ENCODE results near the gene KLHL10. TPM values are rescaled to one million over a fixed set of nuclear protein-coding genes. Genes with fewer than 3 reads are reported as not detected.

KLHL10 gene
- total and polyA plus RNA-seq, 3 experiments from 2014 or later: 0.24 TPM; not detected in 2

DNA sequence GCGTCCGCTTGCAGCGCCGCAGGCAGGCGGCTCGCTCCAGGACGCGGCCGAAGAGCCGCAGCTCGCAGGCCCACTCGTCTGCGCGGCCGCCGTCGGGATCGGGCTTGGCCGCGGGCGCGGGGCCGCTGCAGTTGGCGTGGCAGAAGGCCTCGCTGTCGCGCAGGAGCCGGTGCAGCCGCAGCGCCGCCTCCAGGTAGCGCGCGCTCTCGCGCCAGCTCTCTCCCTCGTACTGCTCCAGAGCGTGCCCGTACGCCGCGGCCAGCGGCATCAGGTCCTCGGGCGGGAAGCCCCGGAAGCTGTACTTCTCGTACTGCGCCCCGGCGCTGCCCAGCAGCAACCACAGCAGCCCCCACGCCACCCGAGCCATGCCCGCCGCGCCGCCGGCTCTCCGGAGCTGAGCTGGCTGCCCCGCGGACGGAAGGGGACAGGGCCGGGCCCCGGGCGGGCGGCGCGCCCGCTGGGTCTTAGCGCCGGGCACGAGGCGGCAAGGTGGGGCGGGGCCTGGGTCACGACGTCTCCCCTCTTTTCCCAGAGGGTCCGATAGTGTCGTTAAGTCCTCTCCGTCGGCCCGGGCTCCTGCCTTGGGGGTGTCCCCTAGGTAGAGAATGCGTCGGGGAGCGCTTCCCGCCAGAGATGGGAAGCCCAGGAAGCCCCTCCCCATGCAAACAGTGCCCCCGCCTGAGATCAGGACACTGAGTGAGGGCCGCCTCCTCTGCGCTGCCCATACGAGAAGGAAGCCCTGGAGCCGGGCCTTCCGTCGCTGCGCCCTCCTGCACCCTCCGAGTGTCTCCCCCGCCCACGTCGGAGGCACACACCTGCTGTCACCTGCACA lies 25.9 kb upstream of the KLHL10 start, which contains the start of gene P3H4:
TSS of gene P3H4 (minus strand) at position 401 of the 832 bp plus-strand sequence. CDS start at position 367, 34 bp downstream.
- Mint-ChIP-seq H3K4me1 (peaks cover 25 to 34% (median 25%) of the 10 kb centered on the region in 3 donors), H3K9me3 (no peaks in the 10 kb centered on the region), H3K4me3 (peak within 1 kb of the TSS; percentile 93 to 96 (median 94)), H3K27me3 (peaks cover 0 to 8% of the 10 kb centered on the region in 2 donors), H3K36me3 (peaks cover 0 to 4% (median 2%) of the 10 kb centered on the region in 3 donors), H3K27ac (peak within 1 kb of the TSS; percentile 31 to 88 (median 84))
- H3K27me3 ChIP-seq (ENCODE audit: insufficient read depth, low read length, poor library complexity, severe bottlenecking): no peaks in the 10 kb centered on the region
- H3K27ac ChIP-seq (ENCODE audit: low read depth, low read length): peak within 1 kb of the TSS; percentile 24
- H3K4me1 ChIP-seq (ENCODE audit: insufficient read depth, low read length): peaks cover 28% of the 10 kb centered on the region
- peak within 1 kb of the TSS; percentile 65 for H3K4me3 ChIP-seq (ENCODE audit: low read length)
- ChIA-PET CTCF (interaction anchor here (0.7 to 2.8 kb wide), 18 partner anchors 10 to 206 kb away, joined by 3 to 15 read pairs (median 3); partner anchors contain the start of genes DNAJC7 and KLHL11), POLR2A (interaction anchor here (0.6 to 1.3 kb wide), 5 partner anchors 10 to 123 kb away, joined by 3 to 5 read pairs (median 4); partner anchors contain the start of genes EIF1 and KLHL11)
- no peaks in the 10 kb centered on the region for H3K36me3 ChIP-seq (ENCODE audit: insufficient read depth, low read length)
- no peaks in the 10 kb centered on the region for H3K9me3 ChIP-seq (ENCODE audit: low read length)
- DNase-seq: peak; percentile 58 to 82 (median 78)

DNA sequence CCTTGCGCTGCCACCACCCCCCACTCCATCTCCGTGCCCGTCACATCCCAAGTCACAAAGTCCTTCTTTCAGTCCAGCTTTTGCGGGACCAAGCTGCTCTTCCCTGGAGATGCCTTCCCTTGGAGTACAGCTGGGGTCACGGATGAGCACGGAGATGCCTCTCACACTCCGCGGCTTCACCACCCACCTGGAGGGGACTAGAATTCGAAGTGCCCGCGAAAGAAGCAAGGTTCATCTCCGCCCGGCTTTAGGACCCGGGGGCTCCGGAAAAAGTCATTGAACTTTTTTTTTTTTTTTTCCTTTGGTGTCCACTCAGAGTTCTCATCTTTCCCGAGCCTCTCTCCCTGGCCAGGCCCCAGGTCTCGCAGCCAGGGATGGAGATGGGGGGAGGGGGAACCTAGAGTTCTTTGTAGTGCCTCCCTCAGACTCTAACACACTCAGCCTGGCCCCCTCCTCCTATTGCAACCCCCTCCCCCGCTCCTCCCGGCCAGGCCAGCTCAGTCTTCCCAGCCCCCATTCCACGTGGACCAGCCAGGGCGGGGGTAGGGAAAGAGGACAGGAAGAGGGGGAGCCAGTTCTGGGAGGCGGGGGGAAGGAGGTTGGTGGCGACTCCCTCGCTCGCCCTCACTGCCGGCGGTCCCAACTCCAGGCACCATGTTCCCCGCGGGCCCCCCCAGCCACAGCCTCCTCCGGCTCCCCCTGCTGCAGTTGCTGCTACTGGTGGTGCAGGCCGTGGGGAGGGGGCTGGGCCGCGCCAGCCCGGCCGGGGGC lies 25.1 kb upstream of the KLHL10 start, which contains the start of gene FKBP10:
TSS of gene FKBP10 (plus strand) at position 624 of the 771 bp plus-strand sequence. CDS start at position 655, 31 bp downstream.
- Mint-ChIP-seq H3K4me3 (peak within 1 kb of the TSS; percentile 93 to 96 (median 94)), H3K27ac (peak within 1 kb of the TSS; percentile 31 to 88 (median 84)), H3K9me3 (no peaks in the 10 kb centered on the region), H3K4me1 (peaks cover 25 to 34% (median 25%) of the 10 kb centered on the region in 3 donors), H3K36me3 (peaks cover 0 to 4% (median 2%) of the 10 kb centered on the region in 3 donors), H3K27me3 (peaks cover 0 to 8% of the 10 kb centered on the region in 2 donors)
- H3K27me3 ChIP-seq (ENCODE audit: insufficient read depth, low read length, poor library complexity, severe bottlenecking): no peaks in the 10 kb centered on the region
- peaks cover 28% of the 10 kb centered on the region for H3K4me1 ChIP-seq (ENCODE audit: insufficient read depth, low read length)
- no peaks in the 10 kb centered on the region for H3K9me3 ChIP-seq (ENCODE audit: low read length)
- H3K36me3 ChIP-seq (ENCODE audit: insufficient read depth, low read length): no peaks in the 10 kb centered on the region
- DNase-seq: peak; percentile 15 to 66 (median 44)
- peak within 1 kb of the TSS; percentile 24 for H3K27ac ChIP-seq (ENCODE audit: low read depth, low read length)
- POLR2A ChIA-PET: no interaction called here
- CTCF ChIA-PET: interaction anchor here (1.0 to 2.8 kb wide), 8 partner anchors 11 to 205 kb away, joined by 3 to 15 read pairs (median 6); partner anchors contain the start of genes DNAJC7 and KLHL11
- H3K4me3 ChIP-seq (ENCODE audit: low read length): peak within 1 kb of the TSS; percentile 65

DNA sequence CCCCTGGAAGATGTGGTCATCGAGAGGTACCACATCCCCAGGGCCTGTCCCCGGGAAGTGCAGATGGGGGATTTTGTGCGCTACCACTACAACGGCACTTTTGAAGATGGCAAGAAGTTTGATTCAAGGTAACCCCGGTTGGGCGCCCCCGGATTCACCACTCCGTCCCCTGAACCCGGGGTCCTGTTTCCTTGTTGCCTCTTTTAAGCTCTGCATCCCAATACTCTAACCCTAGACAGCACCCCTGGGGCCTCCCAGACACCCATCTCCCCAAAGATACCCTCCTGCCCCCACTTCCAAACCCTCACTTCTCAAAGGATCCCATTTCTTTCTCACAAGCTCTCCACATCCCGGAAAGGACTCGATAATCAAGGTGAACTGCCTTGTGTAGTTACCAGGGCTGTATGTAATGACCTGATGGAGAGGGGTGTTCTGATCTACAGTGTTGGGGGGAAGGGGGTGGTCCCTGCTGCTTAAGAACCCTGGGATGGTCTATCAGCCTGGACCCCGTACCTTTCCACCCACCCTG lies 24.4 kb upstream of the KLHL10 start:
- H3K27me3 ChIP-seq (ENCODE audit: insufficient read depth, low read length, poor library complexity, severe bottlenecking): no peaks in the 10 kb centered on the region
- no peak overlapping the region for H3K27ac ChIP-seq (ENCODE audit: low read depth, low read length)
- H3K36me3 Mint-ChIP-seq: peaks cover 0 to 3% (median 2%) of the 10 kb centered on the region in 3 donors
- H3K9me3 ChIP-seq (ENCODE audit: low read length): no peaks in the 10 kb centered on the region
- ChIA-PET POLR2A (no interaction called here), CTCF (no interaction called here)
- no peaks in the 10 kb centered on the region for H3K36me3 ChIP-seq (ENCODE audit: insufficient read depth, low read length)
- H3K4me1 Mint-ChIP-seq: peaks cover 25 to 34% (median 25%) of the 10 kb centered on the region in 3 donors
- H3K4me1 ChIP-seq (ENCODE audit: insufficient read depth, low read length): peaks cover 28% of the 10 kb centered on the region
- H3K4me3 ChIP-seq (ENCODE audit: low read length): no peak overlapping the region
- DNase-seq: no peak
- peak overlapping the region; percentile 60 to 95 (median 80) for H3K4me3 Mint-ChIP-seq
- no peaks in the 10 kb centered on the region for H3K9me3 Mint-ChIP-seq
- peaks cover 0 to 8% of the 10 kb centered on the region in 2 donors for H3K27me3 Mint-ChIP-seq
- H3K27ac Mint-ChIP-seq: peak overlapping the region in 5 of 8 donors; percentile 13 to 85 (median 57)

DNA sequence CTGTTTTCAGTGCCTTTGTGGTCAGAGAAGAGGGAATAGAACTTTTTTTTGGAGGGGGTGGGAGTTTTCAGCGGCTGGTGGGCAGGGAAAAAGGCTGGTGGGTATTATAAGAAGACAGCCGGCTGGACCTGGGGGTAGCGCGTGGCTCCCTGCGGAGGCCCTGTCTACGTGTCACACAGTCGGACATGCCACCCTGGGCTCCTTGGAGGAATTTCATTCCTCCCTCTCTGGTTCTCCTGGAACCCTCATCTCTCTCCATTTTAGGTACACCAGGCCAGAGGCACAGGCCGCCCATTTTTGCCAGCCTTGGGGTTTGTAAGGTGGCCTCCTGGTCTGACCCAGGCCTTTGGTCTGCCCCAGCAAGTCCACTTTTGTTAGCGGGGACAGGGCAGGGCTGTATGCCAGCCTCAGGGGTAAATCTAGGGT lies 23.9 kb upstream of the KLHL10 start:
- peaks cover 0 to 8% of the 10 kb centered on the region in 2 donors for H3K27me3 Mint-ChIP-seq
- Histone ChIP-seq H3K36me3 (ENCODE audit: insufficient read depth, low read length) (no peaks in the 10 kb centered on the region), H3K27me3 (ENCODE audit: insufficient read depth, low read length, poor library complexity, severe bottlenecking) (no peaks in the 10 kb centered on the region), H3K4me3 (ENCODE audit: low read length) (no peak overlapping the region), H3K27ac (ENCODE audit: low read depth, low read length) (no peak overlapping the region), H3K9me3 (ENCODE audit: low read length) (no peaks in the 10 kb centered on the region), H3K4me1 (ENCODE audit: insufficient read depth, low read length) (peaks cover 28% of the 10 kb centered on the region)
- peaks cover 24 to 33% (median 25%) of the 10 kb centered on the region in 3 donors for H3K4me1 Mint-ChIP-seq
- H3K27ac Mint-ChIP-seq: peak overlapping the region in 1 of 8 donors; percentile 57
- ChIA-PET CTCF (interaction anchor here (1.0 kb wide), 1 partner anchor 13 kb away, joined by 4 read pairs; no protein-coding TSS in a partner anchor), POLR2A (no interaction called here)
- H3K9me3 Mint-ChIP-seq: no peaks in the 10 kb centered on the region
- peaks cover 0 to 3% (median 2%) of the 10 kb centered on the region in 3 donors for H3K36me3 Mint-ChIP-seq
- DNase-seq: no peak
- peak overlapping the region in 6 of 7 donors; percentile 60 to 95 (median 76) for H3K4me3 Mint-ChIP-seq

DNA sequence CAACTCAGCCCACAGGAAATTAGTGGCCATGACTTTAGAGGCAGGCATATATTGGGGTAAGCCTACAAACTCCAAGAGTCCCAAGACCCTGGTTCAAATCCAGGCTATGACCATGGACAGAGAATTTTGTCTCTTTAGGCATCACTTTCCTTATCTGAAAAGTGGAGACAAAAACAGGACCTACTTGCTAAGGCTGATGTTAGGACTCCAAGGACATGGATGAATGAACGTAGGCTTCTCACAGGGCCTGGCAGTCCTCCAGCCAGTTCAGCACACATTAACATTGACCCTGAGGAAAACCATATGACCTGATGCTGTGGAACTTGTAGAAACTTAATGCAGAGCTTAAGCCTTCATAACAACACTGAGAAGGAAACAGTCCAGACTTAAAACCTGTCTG lies 23.4 kb upstream of the KLHL10 start:
- Histone ChIP-seq H3K27me3 (ENCODE audit: insufficient read depth, low read length, poor library complexity, severe bottlenecking) (no peaks in the 10 kb centered on the region), H3K4me1 (ENCODE audit: insufficient read depth, low read length) (peaks cover 28% of the 10 kb centered on the region), H3K36me3 (ENCODE audit: insufficient read depth, low read length) (no peaks in the 10 kb centered on the region), H3K4me3 (ENCODE audit: low read length) (no peak overlapping the region), H3K27ac (ENCODE audit: low read depth, low read length) (no peak overlapping the region), H3K9me3 (ENCODE audit: low read length) (no peaks in the 10 kb centered on the region)
- no peak for DNase-seq
- ChIA-PET CTCF (interaction anchor here (1.0 kb wide), 1 partner anchor 14 kb away, joined by 4 read pairs; no protein-coding TSS in a partner anchor), POLR2A (no interaction called here)
- Mint-ChIP-seq H3K27me3 (peaks cover 0 to 8% of the 10 kb centered on the region in 2 donors), H3K36me3 (peaks cover 0 to 3% (median 2%) of the 10 kb centered on the region in 3 donors), H3K27ac (peak overlapping the region in 3 of 8 donors; percentile 22 to 57 (median 32)), H3K4me1 (peaks cover 23 to 32% (median 24%) of the 10 kb centered on the region in 3 donors), H3K9me3 (no peaks in the 10 kb centered on the region), H3K4me3 (peak overlapping the region in 1 of 7 donors; percentile 80)

DNA sequence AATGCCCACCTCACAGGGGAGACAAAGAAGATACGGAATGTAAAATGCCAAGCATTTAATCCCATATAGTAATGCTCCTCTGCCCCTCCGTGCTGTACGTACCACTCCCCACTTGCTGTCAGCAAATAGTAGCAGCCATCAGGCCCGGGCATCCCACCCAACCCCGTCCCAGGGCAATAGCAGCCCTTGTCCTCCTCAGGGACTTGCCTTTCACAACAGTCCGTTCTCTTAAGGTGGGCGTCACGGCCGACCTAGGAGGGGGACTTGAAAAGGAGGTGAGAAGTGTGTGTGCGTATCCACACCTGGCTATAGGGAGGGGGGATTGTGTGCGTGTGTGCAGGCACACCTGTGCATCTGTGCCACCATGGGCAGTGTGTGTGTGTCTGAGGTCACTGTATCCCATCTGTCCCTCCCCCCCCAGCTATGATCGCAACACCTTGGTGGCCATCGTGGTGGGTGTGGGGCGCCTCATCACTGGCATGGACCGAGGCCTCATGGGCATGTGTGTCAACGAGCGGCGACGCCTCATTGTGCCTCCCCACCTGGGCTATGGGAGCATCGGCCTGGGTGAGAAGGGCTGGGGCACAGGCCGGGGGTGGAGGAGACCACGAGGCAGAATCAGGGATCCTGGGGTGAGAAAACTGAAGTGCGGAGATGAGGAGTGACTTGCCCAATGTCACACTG lies 20.8 kb upstream of the KLHL10 start:
- ChIA-PET CTCF (interaction anchor here (1.5 kb wide), 1 partner anchor 260 kb away, joined by 4 read pairs; no protein-coding TSS in a partner anchor), POLR2A (no interaction called here)
- Histone ChIP-seq H3K4me3 (ENCODE audit: low read length) (no peak overlapping the region), H3K36me3 (ENCODE audit: insufficient read depth, low read length) (no peaks in the 10 kb centered on the region), H3K27ac (ENCODE audit: low read depth, low read length) (no peak overlapping the region), H3K4me1 (ENCODE audit: insufficient read depth, low read length) (peaks cover 10% of the 10 kb centered on the region), H3K9me3 (ENCODE audit: low read length) (no peaks in the 10 kb centered on the region), H3K27me3 (ENCODE audit: insufficient read depth, low read length, poor library complexity, severe bottlenecking) (no peaks in the 10 kb centered on the region)
- Mint-ChIP-seq H3K9me3 (no peaks in the 10 kb centered on the region), H3K4me1 (peaks cover 10 to 12% (median 10%) of the 10 kb centered on the region in 3 donors), H3K36me3 (peaks cover 0 to 3% (median 0%) of the 10 kb centered on the region in 3 donors), H3K27ac (no peak overlapping the region), H3K4me3 (no peak overlapping the region), H3K27me3 (peaks cover 4 to 11% of the 10 kb centered on the region in 2 donors)
- no peak for DNase-seq

DNA sequence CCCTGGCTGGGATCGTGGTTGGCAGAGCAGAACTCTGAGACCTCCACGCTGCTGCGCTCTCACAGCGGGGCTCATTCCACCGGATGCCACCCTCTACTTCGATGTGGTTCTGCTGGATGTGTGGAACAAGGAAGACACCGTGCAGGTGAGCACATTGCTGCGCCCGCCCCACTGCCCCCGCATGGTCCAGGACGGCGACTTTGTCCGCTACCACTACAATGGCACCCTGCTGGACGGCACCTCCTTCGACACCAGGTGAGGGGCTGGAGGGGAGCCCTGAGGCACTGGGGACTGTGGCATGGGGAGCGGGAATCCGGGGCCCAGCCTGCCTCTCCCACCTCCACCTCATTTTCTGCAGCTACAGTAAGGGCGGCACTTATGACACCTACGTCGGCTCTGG lies 19.6 kb upstream of the KLHL10 start:
- Histone ChIP-seq H3K4me3 (ENCODE audit: low read length) (no peak overlapping the region), H3K27me3 (ENCODE audit: insufficient read depth, low read length, poor library complexity, severe bottlenecking) (no peaks in the 10 kb centered on the region), H3K27ac (ENCODE audit: low read depth, low read length) (no peak overlapping the region), H3K36me3 (ENCODE audit: insufficient read depth, low read length) (no peaks in the 10 kb centered on the region), H3K9me3 (ENCODE audit: low read length) (no peaks in the 10 kb centered on the region), H3K4me1 (ENCODE audit: insufficient read depth, low read length) (no peaks in the 10 kb centered on the region)
- peaks cover 4 to 6% of the 10 kb centered on the region in 2 donors for H3K27me3 Mint-ChIP-seq
- H3K9me3 Mint-ChIP-seq: no peaks in the 10 kb centered on the region
- H3K4me3 Mint-ChIP-seq: no peak overlapping the region
- ChIA-PET POLR2A (no interaction called here), CTCF (no interaction called here)
- H3K27ac Mint-ChIP-seq: no peak overlapping the region
- no peaks in the 10 kb centered on the region for H3K36me3 Mint-ChIP-seq
- no peak for DNase-seq
- peaks cover 4 to 5% (median 4%) of the 10 kb centered on the region in 3 donors for H3K4me1 Mint-ChIP-seq
